Testis (tissue), 2 donors: Measurements from ENCODE around the gene SNTG2.

ENCODE experiments used
- CTCF ChIP-seq, 3 experiments: fragments of 450-650 bp in 2 of 3; fragments of 200-600 bp in 1 of 3; sonication (generic) in 1 of 3; IDR thresholded peaks; one replicate each; pipeline ENCODE4 v1.5.1; 2016 to 2019; ENCODE audit warnings: antibody characterized with exemption in 3 of 3, mild to moderate bottlenecking in 2 of 3, moderate library complexity in 1 of 3
- POLR2A ChIP-seq: fragments of 450-650 bp; IDR thresholded peaks from one replicate; pipeline ENCODE4 v1.6.1; 2017; ENCODE audit warnings: antibody characterized with exemption, mild to moderate bottlenecking, moderate library complexity

- no peak for TF ChIP-seq CTCF (IDR thresholded peaks at IDR 0.05)
- TF ChIP-seq POLR2A, result no peak
Measured at GRCh38 chr2:1340141-1340512, 389.5 kb downstream of the SNTG2 start.
